BJ (cell line): Measurements from ENCODE around the gene RGCC. TPM values are rescaled to one million over a fixed set of nuclear protein-coding genes. Genes with fewer than 3 reads are reported as not detected.

ENCODE experiments used
- CTCF ChIA-PET: fragments of 350-600 bp; formaldehyde crosslinking; extraction: SDS; loops from one replicate; lab custom pipeline; 2021; ENCODE audit warnings: antibody characterized with exemption, inconsistent platforms; lab: Yijun Ruan, JAX
- POLR2A ChIA-PET: fragments of 300-600 bp; sonication (Branson Sonifier 250); formaldehyde crosslinking; extraction: SDS; loops from one replicate; lab custom pipeline; 2021; ENCODE audit warnings: antibody characterized with exemption; lab: Charles Lee
- DNase-seq: peaks from one replicate; pipeline ENCODE4 v3.0.0-alpha.2; 2011; ENCODE audit warnings: low read depth
- H3K27me3 ChIP-seq: 2 replicates; pipeline ENCODE4 v1.6.0; 2011; ENCODE audit warnings: low read length; ENCODE audit not compliant: control insufficient read depth, insufficient read depth
- H3K36me3 ChIP-seq: 2 replicates; pipeline ENCODE4 v1.5.1; 2011; ENCODE audit warnings: low read length; ENCODE audit not compliant: control insufficient read depth, insufficient read depth
- H3K4me3 ChIP-seq: 2 replicates; pipeline ENCODE4 v1.5.1; 2011; ENCODE audit warnings: low read depth, mild to moderate bottlenecking, control low read depth, low read length
- polyA plus RNA-seq: library from polyadenylated mRNA; depleted of rRNA; stranded (reverse); fragments of >200 nt; gene quantifications from 2 replicates; pipeline ENCODE4 v1.2.3, GENCODE V29; 2011
- TF ChIP-seq, protein P1 (sequence below): IDR thresholded peaks from 2 replicates; pipeline ENCODE4 v1.5.1; 2011; ENCODE audit warnings: low read depth, mild to moderate bottlenecking, control low read depth, inconsistent platforms, low read length, moderate library complexity; ENCODE audit not compliant: insufficient read depth

RGCC gene
- polyA plus RNA-seq, 1 experiment = 5.7 TPM

DNA sequence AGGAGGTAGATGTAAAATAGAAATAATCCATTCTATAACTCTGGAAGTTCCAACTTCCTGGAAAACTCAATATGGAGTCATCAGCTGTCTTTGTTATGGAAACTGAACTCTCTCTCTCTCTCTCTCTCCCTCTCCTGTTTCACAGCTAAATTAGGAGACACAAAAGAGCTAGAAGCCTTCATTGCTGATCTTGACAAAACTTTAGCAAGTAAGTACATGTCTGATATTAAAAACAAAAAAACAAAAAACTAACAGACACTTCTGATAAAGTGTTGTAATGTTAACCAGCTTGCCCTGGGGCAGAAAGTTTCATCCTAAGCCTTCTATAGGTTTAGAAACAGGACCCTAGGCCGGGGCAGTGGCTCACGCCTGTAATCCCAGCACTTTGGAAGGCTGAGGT, 11.3 kb downstream of the RGCC start:
- no peaks in the 10 kb centered on the region for H3K27me3 ChIP-seq
- H3K36me3 ChIP-seq = no peaks in the 10 kb centered on the region
- TF ChIP-seq, protein P1, sequence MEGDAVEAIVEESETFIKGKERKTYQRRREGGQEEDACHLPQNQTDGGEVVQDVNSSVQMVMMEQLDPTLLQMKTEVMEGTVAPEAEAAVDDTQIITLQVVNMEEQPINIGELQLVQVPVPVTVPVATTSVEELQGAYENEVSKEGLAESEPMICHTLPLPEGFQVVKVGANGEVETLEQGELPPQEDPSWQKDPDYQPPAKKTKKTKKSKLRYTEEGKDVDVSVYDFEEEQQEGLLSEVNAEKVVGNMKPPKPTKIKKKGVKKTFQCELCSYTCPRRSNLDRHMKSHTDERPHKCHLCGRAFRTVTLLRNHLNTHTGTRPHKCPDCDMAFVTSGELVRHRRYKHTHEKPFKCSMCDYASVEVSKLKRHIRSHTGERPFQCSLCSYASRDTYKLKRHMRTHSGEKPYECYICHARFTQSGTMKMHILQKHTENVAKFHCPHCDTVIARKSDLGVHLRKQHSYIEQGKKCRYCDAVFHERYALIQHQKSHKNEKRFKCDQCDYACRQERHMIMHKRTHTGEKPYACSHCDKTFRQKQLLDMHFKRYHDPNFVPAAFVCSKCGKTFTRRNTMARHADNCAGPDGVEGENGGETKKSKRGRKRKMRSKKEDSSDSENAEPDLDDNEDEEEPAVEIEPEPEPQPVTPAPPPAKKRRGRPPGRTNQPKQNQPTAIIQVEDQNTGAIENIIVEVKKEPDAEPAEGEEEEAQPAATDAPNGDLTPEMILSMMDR = no peak
- CTCF ChIA-PET = interaction anchor here (0.6 to 4.2 kb wide), 2 partner anchors 9 to 32 kb away, joined by 3 to 15 read pairs; no protein-coding TSS in a partner anchor
- no peak overlapping the region for H3K4me3 ChIP-seq
- no peak for DNase-seq
- POLR2A ChIA-PET = no interaction called here

DNA sequence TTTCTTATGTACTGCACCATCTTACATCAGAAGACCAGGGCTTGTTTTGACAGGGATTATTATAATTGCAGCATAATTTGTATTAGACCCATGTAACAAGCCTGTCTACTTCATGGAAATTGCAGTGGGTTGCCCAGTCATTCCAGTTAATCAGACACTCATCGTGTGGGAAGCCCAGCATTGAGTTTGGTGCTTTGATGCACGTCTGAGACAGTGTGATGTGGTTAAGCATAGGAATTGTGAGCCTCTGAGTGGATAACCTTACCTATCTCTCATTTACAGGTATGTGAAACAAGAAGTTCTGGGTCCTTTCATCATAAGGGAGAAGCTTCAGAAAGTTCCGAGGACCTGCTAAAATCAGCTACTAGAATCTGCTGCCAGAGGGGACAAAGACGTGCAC, 12.8 kb downstream of the RGCC start:
- Histone ChIP-seq H3K36me3 (no peaks in the 10 kb centered on the region), H3K27me3 (no peaks in the 10 kb centered on the region), H3K4me3 (no peak overlapping the region)
- TF ChIP-seq, protein P1 = no peak
- no peak for DNase-seq
- ChIA-PET POLR2A (no interaction called here), CTCF (interaction anchor here (0.7 to 4.2 kb wide), 4 partner anchors 11 to 131 kb away, joined by 3 to 15 read pairs (median 3); no protein-coding TSS in a partner anchor)

DNA sequence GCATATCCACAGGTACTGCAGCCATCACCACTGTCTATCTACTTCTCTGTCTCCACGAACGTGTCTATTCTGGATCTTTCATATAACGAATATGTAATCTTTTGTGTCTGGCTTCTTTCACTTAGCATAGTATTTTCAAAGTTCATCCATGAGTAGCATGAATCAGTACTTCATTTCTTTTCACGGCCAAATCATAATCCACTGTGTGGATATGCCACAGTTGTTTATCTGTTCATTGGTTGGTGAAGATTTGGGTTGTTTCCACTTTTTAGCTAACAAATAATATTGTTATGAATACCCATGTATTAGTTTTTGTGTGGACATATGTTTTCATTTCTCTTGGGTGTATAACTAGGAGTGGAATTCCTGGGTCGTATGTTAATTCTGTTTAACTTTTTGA, 14.4 kb downstream of the RGCC start:
- H3K36me3 ChIP-seq = no peaks in the 10 kb centered on the region
- ChIA-PET CTCF (interaction anchor here (4.2 kb wide), 1 partner anchor 12 kb away, joined by 15 read pairs; no protein-coding TSS in a partner anchor), POLR2A (interaction anchor here (0.6 kb wide), 1 partner anchor 478 kb away, joined by 3 read pairs; no protein-coding TSS in a partner anchor)
- DNase-seq = no peak
- TF ChIP-seq, protein P1 = no peak
- no peaks in the 10 kb centered on the region for H3K27me3 ChIP-seq
- H3K4me3 ChIP-seq = no peak overlapping the region

DNA sequence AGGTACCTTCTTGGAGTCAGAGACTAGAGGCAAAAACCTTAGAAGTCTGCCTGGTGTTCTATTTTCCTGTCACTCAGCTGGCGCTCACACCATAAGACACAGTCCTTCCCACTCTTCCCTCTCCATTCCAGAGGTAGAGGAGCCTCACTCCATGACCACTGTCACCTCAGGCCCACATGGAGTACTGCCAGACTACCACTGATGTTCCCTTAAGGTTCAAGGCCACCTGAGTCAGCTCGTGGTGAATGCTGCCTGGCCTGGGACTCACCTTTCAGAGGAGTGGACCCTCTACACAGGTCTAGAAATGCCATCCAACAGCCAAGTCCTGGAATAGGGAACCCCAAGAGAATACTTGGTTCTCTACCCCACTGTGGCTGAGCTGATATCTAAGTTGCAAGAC, 29.9 kb downstream of the RGCC start:
- no peak overlapping the region for H3K4me3 ChIP-seq
- CTCF ChIA-PET = interaction anchor here (1.1 kb wide), 1 partner anchor 27 kb away, joined by 3 read pairs; no protein-coding TSS in a partner anchor
- POLR2A ChIA-PET = no interaction called here
- DNase-seq = no peak
- TF ChIP-seq, protein P1 = no peak
- H3K36me3 ChIP-seq = no peaks in the 10 kb centered on the region
- H3K27me3 ChIP-seq = no peaks in the 10 kb centered on the region; the same call in none of the 2 replicates

DNA sequence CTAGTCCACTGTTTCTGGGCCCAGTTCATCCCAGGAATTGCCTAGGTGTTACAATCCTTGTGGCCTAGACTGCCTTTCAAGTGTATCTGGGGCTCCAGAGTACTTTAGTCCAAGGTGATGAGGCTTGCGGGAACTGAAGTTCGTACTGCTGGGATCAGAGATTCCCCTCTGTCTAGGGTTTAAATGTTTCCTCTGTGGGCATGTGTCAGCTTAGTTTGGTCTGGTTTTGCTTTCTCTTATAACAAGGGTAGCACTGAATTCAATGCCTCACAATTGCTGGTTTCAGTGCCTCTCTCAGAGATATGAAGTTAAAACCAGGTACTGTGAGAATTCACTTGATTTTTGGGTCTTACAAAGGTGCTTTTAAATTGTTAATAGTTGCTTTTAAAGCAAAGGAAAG, 30.8 kb downstream of the RGCC start:
- no peak overlapping the region for H3K4me3 ChIP-seq
- CTCF ChIA-PET = interaction anchor here (1.1 kb wide), 1 partner anchor 28 kb away, joined by 3 read pairs; no protein-coding TSS in a partner anchor
- no peaks in the 10 kb centered on the region; the same call in none of the 2 replicates for H3K27me3 ChIP-seq
- no peaks in the 10 kb centered on the region for H3K36me3 ChIP-seq
- TF ChIP-seq, protein P1 = no peak
- POLR2A ChIA-PET = no interaction called here
- no peak for DNase-seq
